ENCODE data around the gene VSTM4. TPM values are rescaled to one million over a fixed set of nuclear protein-coding genes. Genes with fewer than 3 reads are reported as not detected.

Gene VSTM4
- polyA plus RNA-seq, 3 donors, result 14.0 to 14.3 (median 14.2) TPM

- no peak for DNase-seq (ENCODE audit: extremely low read depth in 1 of 11, low read depth in 9 of 11, low spot score in 4 of 11)
Observed at GRCh38 chr10:49151025-49151445, 35.7 kb upstream of the VSTM4 start.

DNA sequence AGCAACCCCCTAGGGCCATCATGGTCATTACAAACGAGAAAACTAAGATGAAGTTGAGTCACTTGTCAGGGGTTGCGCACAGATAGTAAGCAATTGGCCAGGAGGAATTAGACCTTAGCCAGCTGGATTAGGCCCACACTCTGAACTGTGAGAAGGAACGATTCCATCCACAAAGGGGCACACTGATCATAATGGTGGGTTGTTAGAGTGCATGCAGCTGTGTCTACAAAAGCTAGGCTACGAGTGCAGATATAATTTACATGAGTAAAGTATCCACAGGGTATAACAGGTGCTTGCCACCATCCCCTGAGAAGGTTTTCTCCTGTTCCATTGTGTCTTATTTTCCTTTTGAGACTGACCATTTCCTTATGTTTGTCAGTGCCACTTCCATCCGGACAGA, 35.1 kb upstream of the VSTM4 start:
- DNase-seq (ENCODE audit: extremely low read depth in 1 of 11, low read depth in 9 of 11, low spot score in 4 of 11), result no peak

DNA sequence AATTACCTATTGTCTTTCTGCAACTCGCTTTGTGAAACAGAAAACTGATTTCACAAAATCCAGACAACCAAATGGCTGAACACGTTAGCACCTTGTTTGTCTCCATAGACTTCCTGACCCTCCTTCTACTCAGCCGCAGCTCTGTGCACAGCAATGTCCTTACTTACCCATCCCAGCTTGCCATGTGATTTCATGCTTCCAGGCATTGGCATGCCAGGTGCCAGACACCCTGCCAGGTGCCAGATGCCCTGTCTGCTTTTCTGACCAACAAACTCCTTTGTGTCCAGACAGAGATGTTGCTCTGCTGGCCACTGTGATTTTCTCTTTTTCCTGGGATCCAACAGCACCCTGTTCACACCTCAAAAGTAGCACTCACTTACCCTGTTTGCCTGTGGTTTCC, 34.6 kb upstream of the VSTM4 start:
- DNase-seq (ENCODE audit: extremely low read depth in 1 of 11, low read depth in 9 of 11, low spot score in 4 of 11), result no peak

DNA sequence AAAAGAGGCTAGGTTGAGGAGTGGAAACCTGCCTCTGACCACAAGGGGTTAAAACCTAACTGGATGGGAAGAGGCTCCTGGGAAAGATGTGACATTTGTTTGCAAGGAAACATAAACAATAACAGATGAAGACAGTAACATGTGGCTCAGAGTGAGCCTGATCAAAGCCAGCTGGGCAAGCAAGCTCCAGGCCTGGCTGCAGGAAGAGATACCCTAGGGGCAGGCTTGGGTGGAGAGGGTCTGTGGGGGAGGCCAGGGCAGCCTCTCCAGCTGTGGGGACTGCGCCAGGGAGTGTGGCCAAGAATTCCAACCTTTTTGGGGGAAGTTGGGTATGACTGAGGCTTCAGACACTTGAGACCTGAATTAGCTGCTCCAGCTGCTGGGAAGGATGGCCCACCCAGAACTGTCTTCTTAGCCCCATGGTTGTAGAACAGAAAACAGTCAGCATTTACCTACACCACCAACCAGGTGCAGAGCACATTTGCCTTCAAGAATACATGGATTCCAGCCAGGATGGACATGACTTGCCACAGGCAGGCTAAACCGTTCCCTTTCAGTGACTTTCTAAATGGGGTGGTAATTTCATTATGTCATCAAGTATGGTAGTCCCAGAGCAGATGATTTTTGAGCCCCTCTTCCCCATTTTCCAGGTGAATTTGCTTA, 28.9 kb upstream of the VSTM4 start:
- no peak for DNase-seq (ENCODE audit: extremely low read depth in 1 of 11, low read depth in 9 of 11, low spot score in 4 of 11)

- no peak for DNase-seq (ENCODE audit: extremely low read depth in 1 of 11, low read depth in 9 of 11, low spot score in 4 of 11)
Observed at GRCh38 chr10:49143249-49143648, 27.9 kb upstream of the VSTM4 start.

- DNase-seq (ENCODE audit: extremely low read depth in 1 of 11, low read depth in 9 of 11, low spot score in 4 of 11), result no peak
Observed at GRCh38 chr10:49141541-49142332, 26.4 kb upstream of the VSTM4 start.

GRCh38 chr10:49140304-49141177, 25.2 kb upstream of the VSTM4 start:
- no peak for DNase-seq (ENCODE audit: extremely low read depth in 1 of 11, low read depth in 9 of 11, low spot score in 4 of 11)

DNA sequence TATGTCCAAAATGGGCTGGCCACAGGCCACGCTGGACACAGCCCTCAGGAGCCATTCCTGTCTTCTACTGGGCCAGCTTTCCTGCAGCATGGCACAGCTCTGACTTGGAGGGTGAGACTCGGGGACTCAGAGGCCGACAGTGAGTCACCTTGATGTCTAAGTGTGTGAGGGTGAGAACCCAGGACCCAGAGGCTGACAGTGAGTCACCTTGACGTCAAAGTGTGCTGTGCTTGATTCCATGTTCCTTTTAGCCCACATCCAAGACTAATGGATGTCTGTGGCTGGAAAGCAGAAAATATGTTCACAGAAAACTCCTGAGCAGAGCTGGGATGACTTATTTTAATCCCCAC, 24.5 kb upstream of the VSTM4 start:
- DNase-seq (ENCODE audit: extremely low read depth in 1 of 11, low read depth in 9 of 11, low spot score in 4 of 11), result no peak

GRCh38 chr10:49139028-49139845, 23.9 kb upstream of the VSTM4 start:
- DNase-seq (ENCODE audit: extremely low read depth in 1 of 11, low read depth in 9 of 11, low spot score in 4 of 11), result no peak

DNA sequence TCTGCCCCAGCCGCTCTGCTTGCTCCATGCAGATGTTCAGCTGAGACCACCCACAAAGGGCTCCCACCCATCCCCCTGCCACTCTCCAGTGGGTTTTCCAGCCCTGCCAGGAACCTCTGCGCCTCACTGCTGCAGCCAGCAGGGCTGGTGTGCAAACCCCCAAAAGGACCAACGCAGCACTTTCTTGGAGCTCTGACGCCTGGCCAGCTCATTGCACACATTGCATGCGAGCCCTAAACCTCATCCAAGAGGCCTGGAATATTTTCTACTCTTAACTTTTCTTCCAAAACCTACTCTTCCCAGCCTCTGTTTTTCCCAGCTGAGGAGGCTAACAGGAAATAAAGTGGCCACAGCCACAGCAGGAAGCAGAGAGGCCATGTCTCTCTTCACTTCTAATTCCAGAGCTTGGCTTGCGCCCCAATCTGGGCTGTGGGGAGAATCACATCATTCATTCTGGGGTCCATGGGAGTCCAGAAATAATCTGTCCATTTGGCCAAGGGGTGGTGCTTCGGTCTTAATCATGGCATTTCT, 23.1 kb upstream of the VSTM4 start:
- DNase-seq (ENCODE audit: extremely low read depth in 1 of 11, low read depth in 9 of 11, low spot score in 4 of 11), result no peak

DNA sequence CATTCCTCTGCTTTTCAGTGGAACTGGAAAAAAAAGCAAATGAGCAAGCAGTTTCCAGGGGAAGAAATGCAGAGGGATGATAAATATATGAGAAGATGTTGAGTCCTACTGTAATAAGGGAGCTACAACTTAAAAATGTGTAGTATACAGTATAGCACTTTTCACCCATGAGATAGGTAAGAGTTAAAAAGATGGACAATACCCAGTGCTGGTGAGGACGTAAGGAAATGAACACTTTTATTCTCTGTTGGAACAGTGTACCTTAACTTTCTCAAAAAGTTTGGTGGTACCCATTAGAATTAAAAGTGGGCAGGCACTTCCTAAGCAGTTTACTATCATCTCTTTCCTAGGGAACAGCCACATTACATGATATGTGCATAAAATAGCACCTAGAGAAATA, 21.2 kb upstream of the VSTM4 start:
- no peak for DNase-seq (ENCODE audit: extremely low read depth in 1 of 11, low read depth in 9 of 11, low spot score in 4 of 11)

GRCh38 chr10:49135575-49136313, 20.4 kb upstream of the VSTM4 start:
- no peak for DNase-seq (ENCODE audit: extremely low read depth in 1 of 11, low read depth in 9 of 11, low spot score in 4 of 11)

DNA sequence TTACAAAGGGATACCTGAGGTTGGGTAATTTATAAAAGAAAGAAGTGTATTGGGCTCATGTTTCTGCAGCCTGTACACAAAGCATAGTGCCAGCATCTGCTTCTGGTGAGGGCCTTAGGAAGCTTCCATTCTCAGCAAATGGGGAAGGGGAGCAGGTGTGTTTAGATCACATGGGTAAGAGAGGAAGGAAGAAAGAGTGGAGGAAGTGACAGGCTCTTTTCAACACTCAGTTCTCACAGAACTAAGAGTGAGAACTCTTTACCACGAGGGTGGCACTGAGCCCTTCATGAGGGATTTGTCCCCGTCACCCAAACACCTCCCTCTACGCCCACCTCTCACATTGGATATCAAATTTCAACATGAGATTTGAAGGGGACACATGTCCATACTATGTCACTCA, 19.0 kb upstream of the VSTM4 start:
- no peak for DNase-seq (ENCODE audit: extremely low read depth in 1 of 11, low read depth in 9 of 11, low spot score in 4 of 11)

DNA sequence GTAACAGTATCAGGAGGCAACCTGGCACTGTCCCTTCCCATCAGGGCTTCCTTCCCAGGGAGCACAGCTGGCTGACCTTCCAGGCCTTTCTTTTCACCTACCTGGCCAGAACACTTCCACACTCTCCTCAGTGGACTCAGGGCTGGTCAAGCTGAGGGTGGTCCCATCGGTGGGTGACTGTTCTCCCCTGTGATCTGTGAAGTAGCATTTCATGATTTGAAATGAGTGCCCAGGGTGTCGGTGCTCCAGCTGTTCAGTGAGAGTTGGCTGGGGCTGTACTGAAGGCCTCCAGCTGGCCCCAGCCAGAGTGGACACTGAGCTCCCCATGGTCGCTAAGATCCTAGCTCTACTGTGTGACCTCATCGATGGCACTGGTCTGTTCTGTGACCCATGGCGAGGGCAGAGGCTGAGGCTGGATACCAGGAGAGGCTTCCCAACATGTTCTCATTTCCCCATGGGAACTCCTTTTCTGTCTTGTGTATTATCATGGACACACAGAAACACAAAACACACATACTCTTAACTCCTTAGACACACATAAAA, 18.5 kb upstream of the VSTM4 start, which contains the start of gene FAM170B:
Gene FAM170B, minus strand, starts transcription at position 316 of the 543 bp plus-strand sequence. Its CDS starts 103 bp downstream, at position 213.
- DNase-seq (ENCODE audit: extremely low read depth in 1 of 11, low read depth in 9 of 11, low spot score in 4 of 11), result no peak

DNA sequence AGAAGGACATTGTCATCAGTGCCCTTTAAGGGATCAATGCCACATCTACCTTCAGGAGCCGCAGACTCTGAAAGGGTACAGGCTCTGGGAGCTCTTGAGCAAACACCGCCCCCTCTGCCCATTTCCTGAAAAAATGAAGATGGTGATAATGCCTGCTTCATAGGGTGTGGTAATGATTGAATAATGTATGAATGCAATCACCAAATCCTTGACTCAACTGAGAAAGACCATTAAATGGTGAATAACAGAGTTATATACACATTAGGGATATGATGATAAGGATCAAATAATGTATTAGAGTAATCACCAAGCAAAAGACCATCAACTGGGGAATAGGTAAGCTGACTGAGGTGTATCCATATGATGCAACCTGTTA, 17.0 kb upstream of the VSTM4 start:
- DNase-seq (ENCODE audit: extremely low read depth in 1 of 11, low read depth in 9 of 11, low spot score in 4 of 11), result no peak

GRCh38 chr10:49131507-49132361, 16.4 kb upstream of the VSTM4 start:
- DNase-seq (ENCODE audit: extremely low read depth in 1 of 11, low read depth in 9 of 11, low spot score in 4 of 11), result no peak

GRCh38 chr10:49129376-49129775, 14.1 kb upstream of the VSTM4 start:
- no peak for DNase-seq (ENCODE audit: extremely low read depth in 1 of 11, low read depth in 9 of 11, low spot score in 4 of 11)

All from renal cortex interstitium (tissue), 11 donors.